Measurements from ENCODE around the gene HMG20A.

DNA sequence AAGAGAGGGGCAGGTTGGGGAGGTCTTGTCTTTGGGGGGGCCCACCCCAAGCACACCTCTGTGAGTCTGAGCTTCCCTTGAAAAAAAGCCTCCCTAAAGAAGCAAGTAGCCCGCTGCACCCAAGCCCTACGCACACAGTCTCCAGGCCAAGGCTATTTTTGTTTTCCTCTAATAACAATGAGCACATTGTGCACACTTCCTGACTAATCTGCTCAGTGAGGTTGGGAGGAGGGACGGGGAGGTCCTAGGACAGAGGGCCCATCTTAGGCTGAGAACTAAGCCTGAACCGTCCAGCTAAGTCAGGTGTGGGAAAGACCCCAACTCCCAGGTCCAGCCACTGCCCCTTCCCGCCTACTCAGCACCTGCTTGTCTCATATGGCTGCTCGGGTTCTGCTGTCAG is 87.2 kb downstream of the HMG20A start:
- TF ChIP-seq POLR2A (IDR thresholded peaks at IDR 0.05) = no peak
- TF ChIP-seq, protein P1, sequence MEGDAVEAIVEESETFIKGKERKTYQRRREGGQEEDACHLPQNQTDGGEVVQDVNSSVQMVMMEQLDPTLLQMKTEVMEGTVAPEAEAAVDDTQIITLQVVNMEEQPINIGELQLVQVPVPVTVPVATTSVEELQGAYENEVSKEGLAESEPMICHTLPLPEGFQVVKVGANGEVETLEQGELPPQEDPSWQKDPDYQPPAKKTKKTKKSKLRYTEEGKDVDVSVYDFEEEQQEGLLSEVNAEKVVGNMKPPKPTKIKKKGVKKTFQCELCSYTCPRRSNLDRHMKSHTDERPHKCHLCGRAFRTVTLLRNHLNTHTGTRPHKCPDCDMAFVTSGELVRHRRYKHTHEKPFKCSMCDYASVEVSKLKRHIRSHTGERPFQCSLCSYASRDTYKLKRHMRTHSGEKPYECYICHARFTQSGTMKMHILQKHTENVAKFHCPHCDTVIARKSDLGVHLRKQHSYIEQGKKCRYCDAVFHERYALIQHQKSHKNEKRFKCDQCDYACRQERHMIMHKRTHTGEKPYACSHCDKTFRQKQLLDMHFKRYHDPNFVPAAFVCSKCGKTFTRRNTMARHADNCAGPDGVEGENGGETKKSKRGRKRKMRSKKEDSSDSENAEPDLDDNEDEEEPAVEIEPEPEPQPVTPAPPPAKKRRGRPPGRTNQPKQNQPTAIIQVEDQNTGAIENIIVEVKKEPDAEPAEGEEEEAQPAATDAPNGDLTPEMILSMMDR (IDR thresholded peaks at IDR 0.05) = no peak

Measured in Peyer's patch (tissue), 4 donors.